Spleen (tissue), 7 donors: ENCODE results near the gene CTNS.
"Not testable (repeated sequence)": the region's sequence is repeated elsewhere in the genome, so short reads cannot be mapped to it uniquely, and the experiment has no call there.

ENCODE experiments used
- POLR2A ChIP-seq, 3 donors: fragments of 450-650 bp; IDR thresholded peaks; one replicate each; pipeline ENCODE4 v1.5.1; 2017; ENCODE audit warnings: antibody characterized with exemption in 3 of 3, mild to moderate bottlenecking in 1 of 3
- TF ChIP-seq, protein P1 (sequence below), 11 experiments: fragments of 200-600 bp in 7 of 11; fragments of 450-650 bp in 4 of 11; sonication (generic) in 4 of 11; IDR thresholded peaks in 8 of 11; conservative IDR thresholded peaks in 3 of 11; 1 replicate in 7 of 11; 2 replicates in 4 of 11; pipeline versions ENCODE4 v1.4.0 to v1.8.0; 2016 to 2021; ENCODE audit warnings: antibody characterized with exemption in 11 of 11, inconsistent platforms in 4 of 11, mild to moderate bottlenecking in 1 of 11
- donor health status: DM: no; HTN: no; CAD: no; lungs with moderate emphysema.
- donor health status: DM: no; HTN: no; CAD: no.
- donor health status: DM: no; HTN: no; CAD: no.

DNA sequence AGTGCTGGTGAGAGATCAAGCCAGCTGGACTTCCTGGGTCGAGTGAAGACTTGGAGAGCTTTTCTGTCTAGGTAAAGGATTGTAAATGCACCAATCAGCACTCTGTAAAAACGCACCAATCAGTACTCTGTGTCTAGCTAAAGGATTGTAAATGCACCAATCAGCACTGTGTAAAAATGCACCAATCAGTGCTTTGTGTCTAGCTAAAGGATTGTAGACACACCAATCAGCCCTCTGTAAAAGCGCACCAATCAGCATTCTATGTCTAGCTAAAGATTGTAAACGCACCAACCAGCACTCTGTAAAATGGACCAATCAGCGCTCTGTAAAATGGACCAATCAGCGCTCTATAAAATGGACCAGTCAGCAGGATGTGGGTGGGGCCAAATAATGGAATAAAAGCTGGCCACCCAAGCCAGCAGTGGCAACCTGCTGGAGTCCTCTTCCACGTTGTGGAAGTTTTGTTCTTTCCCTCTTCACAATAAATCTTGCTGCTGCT, 65.5 kb downstream of the CTNS start:
- TF ChIP-seq, protein P1, sequence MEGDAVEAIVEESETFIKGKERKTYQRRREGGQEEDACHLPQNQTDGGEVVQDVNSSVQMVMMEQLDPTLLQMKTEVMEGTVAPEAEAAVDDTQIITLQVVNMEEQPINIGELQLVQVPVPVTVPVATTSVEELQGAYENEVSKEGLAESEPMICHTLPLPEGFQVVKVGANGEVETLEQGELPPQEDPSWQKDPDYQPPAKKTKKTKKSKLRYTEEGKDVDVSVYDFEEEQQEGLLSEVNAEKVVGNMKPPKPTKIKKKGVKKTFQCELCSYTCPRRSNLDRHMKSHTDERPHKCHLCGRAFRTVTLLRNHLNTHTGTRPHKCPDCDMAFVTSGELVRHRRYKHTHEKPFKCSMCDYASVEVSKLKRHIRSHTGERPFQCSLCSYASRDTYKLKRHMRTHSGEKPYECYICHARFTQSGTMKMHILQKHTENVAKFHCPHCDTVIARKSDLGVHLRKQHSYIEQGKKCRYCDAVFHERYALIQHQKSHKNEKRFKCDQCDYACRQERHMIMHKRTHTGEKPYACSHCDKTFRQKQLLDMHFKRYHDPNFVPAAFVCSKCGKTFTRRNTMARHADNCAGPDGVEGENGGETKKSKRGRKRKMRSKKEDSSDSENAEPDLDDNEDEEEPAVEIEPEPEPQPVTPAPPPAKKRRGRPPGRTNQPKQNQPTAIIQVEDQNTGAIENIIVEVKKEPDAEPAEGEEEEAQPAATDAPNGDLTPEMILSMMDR (IDR thresholded peaks at IDR 0.05 in 8 of 11, conservative IDR thresholded peaks at IDR 0.05 in 3 of 11): not testable (repeated sequence)
- TF ChIP-seq POLR2A (IDR thresholded peaks at IDR 0.05): not testable (repeated sequence)
